Neural cell (in vitro differentiated cells): ENCODE results near the gene ARHGEF1. TPM values are rescaled to one million over a fixed set of nuclear protein-coding genes. Genes with fewer than 3 reads are reported as not detected.

Experiments used
- H2AFZ ChIP-seq: fragments of 200-600, 300-800 bp; sonication (generic), shearing (Covaris generic); 2 replicates; pipeline ENCODE4 v1.6.0; 2014; ENCODE audit warnings: low read depth, mild to moderate bottlenecking, antibody characterized with exemption, low read length, moderate library complexity
- H3F3A ChIP-seq: fragments of 200-600 bp; shearing (Covaris generic); 2 replicates; pipeline ENCODE4 v1.6.1; 2016; ENCODE audit warnings: mild to moderate bottlenecking, moderate library complexity, mixed read lengths, antibody characterized with exemption, low read length; ENCODE audit not compliant: insufficient read depth, poor library complexity, severe bottlenecking
- H3K27ac ChIP-seq: fragments of 200-600, 300-800 bp; sonication (generic), shearing (Covaris generic); 2 replicates; pipeline ENCODE4 v1.5.1; 2014; ENCODE audit warnings: mild to moderate bottlenecking, low read length, moderate library complexity
- H3K27me3 ChIP-seq: fragments of 300-800, 200-600 bp; sonication (generic), shearing (Covaris generic); 2 replicates; pipeline ENCODE4 v1.6.0; 2014; ENCODE audit warnings: mild to moderate bottlenecking, low read depth, low read length, moderate library complexity; ENCODE audit not compliant: insufficient read depth
- H3K36me3 ChIP-seq: fragments of 300-800, 200-600 bp; sonication (generic), shearing (Covaris generic); 2 replicates; pipeline ENCODE4 v1.5.1; 2014; ENCODE audit warnings: mild to moderate bottlenecking, antibody characterized with exemption, low read length, moderate library complexity; ENCODE audit not compliant: insufficient read depth
- H3K4me2 ChIP-seq: fragments of 300-800, 200-600 bp; sonication (generic), shearing (Covaris generic); 2 replicates; pipeline ENCODE4 v1.6.0; 2014; ENCODE audit warnings: mild to moderate bottlenecking, low read length
- H3K4me3 ChIP-seq: fragments of 300-800, 200-600 bp; sonication (generic), shearing (Covaris generic); 2 replicates; pipeline ENCODE4 v1.5.1; 2014; ENCODE audit warnings: mild to moderate bottlenecking, low read length, moderate library complexity
- H3K79me2 ChIP-seq: fragments of 200-600 bp; shearing (Covaris generic); replicated peaks from 2 replicates; pipeline ENCODE4 v1.6.0; 2014; ENCODE audit warnings: mild to moderate bottlenecking, low read length, moderate library complexity; ENCODE audit not compliant: insufficient read depth
- H3K9ac ChIP-seq: fragments of 300-800, 200-600 bp; sonication (generic), shearing (Covaris generic); 2 replicates; pipeline ENCODE4 v1.6.1; 2016; ENCODE audit warnings: mild to moderate bottlenecking, low read length, mixed read lengths
- H3K9me2 ChIP-seq: fragments of 200-600 bp; shearing (Covaris generic); 2 replicates; pipeline ENCODE4 v1.6.1; 2016; ENCODE audit warnings: mild to moderate bottlenecking, low read length, mixed read lengths; ENCODE audit not compliant: insufficient read depth
- H3K9me3 ChIP-seq: fragments of 200-600, 300-800 bp; sonication (generic), shearing (Covaris generic); 2 replicates; pipeline ENCODE4 v1.6.1; 2016; ENCODE audit warnings: mild to moderate bottlenecking, mixed run types, low read length, moderate library complexity, mixed read lengths
- H4K20me1 ChIP-seq: fragments of 200-600 bp; shearing (Covaris generic); 2 replicates; pipeline ENCODE4 v1.6.1; 2016; ENCODE audit warnings: mild to moderate bottlenecking, mixed run types; ENCODE audit not compliant: insufficient read depth
- EP300 ChIP-seq: fragments of 450-650 bp; conservative IDR thresholded peaks from 2 replicates; pipeline ENCODE4 v1.6.1; 2014; ENCODE audit warnings: antibody characterized with exemption, mild to moderate bottlenecking, moderate library complexity; ENCODE audit not compliant: poor library complexity, severe bottlenecking
- EZH2 ChIP-seq: fragments of 200-600, 300-800 bp; shearing (Covaris generic), sonication (generic); IDR thresholded peaks from 2 replicates; pipeline ENCODE4 v1.6.1; 2014; ENCODE audit warnings: antibody characterized with exemption, low read length, borderline replicate concordance, mild to moderate bottlenecking; ENCODE audit not compliant: insufficient read depth, poor library complexity, severe bottlenecking
- MXI1 ChIP-seq: fragments of 450-650 bp; conservative IDR thresholded peaks from 2 replicates; pipeline ENCODE4 v1.6.1; 2014; ENCODE audit warnings: antibody characterized with exemption, mild to moderate bottlenecking; ENCODE audit not compliant: poor library complexity, severe bottlenecking
- POLR2AphosphoS5 ChIP-seq: IDR thresholded peaks from 2 replicates; pipeline ENCODE4 v1.6.1; 2012
- RAD21 ChIP-seq: fragments of 450-650 bp; conservative IDR thresholded peaks from 2 replicates; pipeline ENCODE4 v1.6.1; 2014; ENCODE audit warnings: antibody characterized with exemption, mild to moderate bottlenecking, moderate library complexity
- REST ChIP-seq: IDR thresholded peaks from 2 replicates; pipeline ENCODE4 v1.6.1; 2012; ENCODE audit warnings: borderline replicate concordance
- SMC3 ChIP-seq: fragments of 450-650 bp; conservative IDR thresholded peaks from 2 replicates; pipeline ENCODE4 v1.6.1; 2014; ENCODE audit warnings: antibody characterized with exemption, mild to moderate bottlenecking, moderate library complexity; ENCODE audit not compliant: poor library complexity
- TAF1 ChIP-seq: IDR thresholded peaks from 2 replicates; pipeline ENCODE4 v1.6.1; 2012; ENCODE audit warnings: low read depth
- polyA plus RNA-seq: library from polyadenylated mRNA; depleted of rRNA; stranded (reverse); fragments of >200 nt; gene quantifications from 2 replicates; pipeline ENCODE4 v1.2.3, GENCODE V29; 2014
- TF ChIP-seq, protein P1 (sequence below): fragments of 450-650 bp; IDR thresholded peaks from 2 replicates; pipeline ENCODE4 v1.5.1; 2014; ENCODE audit warnings: antibody characterized with exemption, mild to moderate bottlenecking, moderate library complexity; ENCODE audit not compliant: poor library complexity, severe bottlenecking

The ARHGEF1 gene
- polyA plus RNA-seq, 1 donor from 2014 or later = 12.0 TPM

- Histone ChIP-seq H3F3A (no peaks in the 10 kb centered on the region), H3K4me3 (no peak overlapping the region), H4K20me1 (no peaks in the 10 kb centered on the region), H2AFZ (no peak overlapping the region), H3K4me2 (no peak overlapping the region), H3K27ac (no peak overlapping the region), H3K27me3 (peaks cover 86% of the 10 kb centered on the region), H3K9ac (no peak overlapping the region), H3K36me3 (no peaks in the 10 kb centered on the region), H3K79me2 (no peaks in the 10 kb centered on the region), H3K9me2 (no peaks in the 10 kb centered on the region), H3K9me3 (no peaks in the 10 kb centered on the region)
- TF ChIP-seq REST (no peak), TAF1 (no peak), POLR2AphosphoS5 (no peak)
- TF ChIP-seq, protein P1, sequence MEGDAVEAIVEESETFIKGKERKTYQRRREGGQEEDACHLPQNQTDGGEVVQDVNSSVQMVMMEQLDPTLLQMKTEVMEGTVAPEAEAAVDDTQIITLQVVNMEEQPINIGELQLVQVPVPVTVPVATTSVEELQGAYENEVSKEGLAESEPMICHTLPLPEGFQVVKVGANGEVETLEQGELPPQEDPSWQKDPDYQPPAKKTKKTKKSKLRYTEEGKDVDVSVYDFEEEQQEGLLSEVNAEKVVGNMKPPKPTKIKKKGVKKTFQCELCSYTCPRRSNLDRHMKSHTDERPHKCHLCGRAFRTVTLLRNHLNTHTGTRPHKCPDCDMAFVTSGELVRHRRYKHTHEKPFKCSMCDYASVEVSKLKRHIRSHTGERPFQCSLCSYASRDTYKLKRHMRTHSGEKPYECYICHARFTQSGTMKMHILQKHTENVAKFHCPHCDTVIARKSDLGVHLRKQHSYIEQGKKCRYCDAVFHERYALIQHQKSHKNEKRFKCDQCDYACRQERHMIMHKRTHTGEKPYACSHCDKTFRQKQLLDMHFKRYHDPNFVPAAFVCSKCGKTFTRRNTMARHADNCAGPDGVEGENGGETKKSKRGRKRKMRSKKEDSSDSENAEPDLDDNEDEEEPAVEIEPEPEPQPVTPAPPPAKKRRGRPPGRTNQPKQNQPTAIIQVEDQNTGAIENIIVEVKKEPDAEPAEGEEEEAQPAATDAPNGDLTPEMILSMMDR = no peak
Measured at GRCh38 chr19:41915776-41916414, 32.9 kb downstream of the ARHGEF1 start.

DNA sequence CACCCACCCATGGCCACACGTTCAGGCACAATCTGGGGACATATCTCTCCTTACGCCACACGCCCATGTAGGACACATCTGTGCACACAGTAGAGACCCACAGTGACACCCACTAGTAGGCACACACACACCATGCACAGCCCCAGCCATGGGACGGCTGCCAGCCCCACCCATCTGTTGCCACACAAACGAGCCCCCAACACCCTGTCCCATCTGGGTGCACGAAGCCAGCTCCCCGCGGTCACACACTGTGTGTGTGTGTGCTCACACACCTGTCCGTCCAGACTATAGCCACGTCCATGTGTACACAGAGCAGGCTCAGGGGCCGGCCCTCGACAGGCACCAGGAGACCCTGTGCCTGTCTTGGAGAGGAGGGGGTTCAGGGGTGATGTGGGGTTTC lies 34.7 kb downstream of the ARHGEF1 start:
- no peak overlapping the region for H3K4me2 ChIP-seq
- H3K9me2 ChIP-seq = no peaks in the 10 kb centered on the region
- TF ChIP-seq EZH2 (no peak), POLR2AphosphoS5 (no peak), MXI1 (no peak), REST (no peak), EP300 (no peak), SMC3 (no peak), RAD21 (no peak), TAF1 (no peak)
- TF ChIP-seq, protein P1 = no peak

More for the DNA sequence above, 34.7 kb downstream of the ARHGEF1 start:
- Histone ChIP-seq H3K9me3 (no peaks in the 10 kb centered on the region), H3K36me3 (no peaks in the 10 kb centered on the region), H3K79me2 (no peaks in the 10 kb centered on the region), H2AFZ (no peak overlapping the region), H3K27ac (no peak overlapping the region), H3K4me3 (no peak overlapping the region), H3K27me3 (peaks cover 86% of the 10 kb centered on the region), H3K9ac (no peak overlapping the region), H4K20me1 (no peaks in the 10 kb centered on the region), H3F3A (no peaks in the 10 kb centered on the region)
